ENCODE results near the gene GNB1.

Gene GNB1

GRCh38 chr1:1780598-1781525, 110.0 kb downstream of the GNB1 start:
- DNase-seq: no peak

- DNase-seq: peak; percentile 97 to 98
Measured at GRCh38 chr1:1779691-1780597, 110.9 kb downstream of the GNB1 start.

DNA sequence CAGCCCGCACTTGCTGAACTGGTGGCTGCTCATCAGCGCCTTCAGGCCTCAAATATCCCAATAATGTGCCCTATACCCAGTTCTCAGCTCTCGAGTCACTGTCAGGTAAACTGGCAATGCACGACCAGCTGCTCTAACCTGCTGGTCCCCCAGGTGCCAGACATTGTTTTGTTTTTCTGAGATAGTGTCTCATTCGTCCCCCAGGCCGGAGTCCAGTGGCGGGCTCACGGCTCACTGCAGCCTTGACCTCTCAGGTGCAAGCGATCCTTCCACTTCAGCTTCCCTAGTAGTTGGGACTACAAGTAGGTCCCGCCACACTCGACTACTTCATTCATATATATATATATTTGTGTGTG, 111.6 kb downstream of the GNB1 start:
- peak in 1 of 2 donors; percentile 17 for DNase-seq

GRCh38 chr1:1778663-1779319, 112.1 kb downstream of the GNB1 start:
- DNase-seq: peak; percentile 91 to 95

GRCh38 chr1:1777950-1778662, 112.8 kb downstream of the GNB1 start, which contains the start of gene NADK:
Gene NADK (minus strand): TSS chr1:1778470. CDS start chr1:1765406, 13,064 bp downstream.
- peak; percentile 78 to 89 for DNase-seq

DNA sequence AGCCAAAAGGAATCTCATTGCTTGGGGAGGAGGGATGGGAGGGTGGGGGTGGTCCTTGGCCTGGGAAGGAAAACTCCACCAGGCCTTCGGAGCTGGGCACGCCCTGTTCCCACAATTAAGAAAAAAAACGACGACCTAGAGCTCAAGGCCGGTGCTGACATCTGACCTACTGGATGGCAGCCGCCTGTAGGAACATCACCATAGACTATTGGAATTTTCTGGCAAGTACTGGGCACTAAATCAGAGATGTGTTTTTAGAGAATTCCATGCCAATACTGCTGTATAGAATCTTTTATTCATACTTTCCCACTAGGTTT, 113.3 kb downstream of the GNB1 start:
- DNase-seq: peak in 1 of 2 donors; percentile 19

DNA sequence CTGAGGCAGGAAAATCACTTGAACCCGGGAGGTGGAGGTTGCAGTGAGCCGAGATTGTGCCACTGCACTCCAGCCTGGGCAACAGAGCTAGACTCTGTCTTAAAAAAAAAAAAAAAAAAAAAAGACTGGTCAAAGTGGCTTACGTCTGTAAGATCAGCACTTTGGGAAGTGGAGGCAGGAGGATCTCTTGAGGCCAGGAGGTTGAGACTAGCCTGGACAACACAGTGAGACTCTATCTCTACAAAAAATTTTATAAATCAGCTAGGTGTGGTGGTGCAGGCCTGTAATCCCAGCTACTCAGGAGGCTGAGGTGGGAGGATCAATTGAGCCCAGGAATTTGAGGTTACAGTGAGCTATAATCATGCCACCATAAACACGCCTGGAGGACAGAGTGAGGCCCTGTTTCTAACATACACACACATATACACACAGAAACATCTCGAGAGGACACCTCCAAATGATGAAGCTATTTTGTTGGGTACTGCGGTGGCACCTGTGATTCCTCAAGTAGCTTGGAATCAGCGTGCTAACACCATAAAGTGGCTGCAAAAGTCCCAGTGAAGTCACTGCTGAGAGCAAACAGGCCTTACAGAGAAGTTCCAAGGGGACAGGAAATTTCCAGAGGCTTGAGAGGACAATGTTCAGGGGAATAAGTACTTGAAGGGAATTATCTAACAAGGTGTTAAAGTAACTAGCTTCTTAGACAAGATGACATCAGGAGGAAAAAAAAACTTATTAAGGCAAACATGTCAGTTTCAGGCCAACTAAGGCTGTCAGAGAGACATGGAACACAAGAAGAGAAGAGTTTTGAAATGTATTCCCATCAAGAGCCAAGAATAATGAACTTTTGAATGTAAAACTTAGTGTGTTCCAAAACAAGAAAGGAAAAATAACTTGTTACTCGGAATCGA, 114.0 kb downstream of the GNB1 start:
- DNase-seq: no peak

- peak; percentile 34 to 46 for DNase-seq
Measured at GRCh38 chr1:1775327-1776226, 115.3 kb downstream of the GNB1 start.

DNA sequence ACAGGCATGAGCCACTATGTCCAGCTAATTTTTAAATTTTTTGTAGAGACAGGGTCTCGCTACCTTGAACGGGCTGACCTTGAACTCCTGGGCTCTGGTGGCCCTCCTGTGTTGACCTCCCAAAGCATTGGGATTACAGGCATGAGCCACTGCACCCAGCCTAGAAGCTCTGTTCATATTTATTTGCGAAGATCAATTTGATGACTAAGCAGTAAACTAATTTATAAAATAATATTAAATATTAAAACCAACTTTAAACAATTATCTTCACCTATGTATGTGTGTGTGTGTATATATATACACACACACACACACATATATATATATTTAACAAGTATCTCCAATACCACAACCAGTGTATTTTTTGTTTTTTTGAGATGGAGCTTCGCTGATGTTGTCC, 117.0 kb downstream of the GNB1 start:
- no peak for DNase-seq

- DNase-seq: no peak
Measured at GRCh38 chr1:1771096-1771495, 119.8 kb downstream of the GNB1 start.

GRCh38 chr1:1770102-1770501, 120.8 kb downstream of the GNB1 start:
- no peak for DNase-seq

GRCh38 chr1:1768249-1768992, 122.5 kb downstream of the GNB1 start:
- no peak for DNase-seq

DNA sequence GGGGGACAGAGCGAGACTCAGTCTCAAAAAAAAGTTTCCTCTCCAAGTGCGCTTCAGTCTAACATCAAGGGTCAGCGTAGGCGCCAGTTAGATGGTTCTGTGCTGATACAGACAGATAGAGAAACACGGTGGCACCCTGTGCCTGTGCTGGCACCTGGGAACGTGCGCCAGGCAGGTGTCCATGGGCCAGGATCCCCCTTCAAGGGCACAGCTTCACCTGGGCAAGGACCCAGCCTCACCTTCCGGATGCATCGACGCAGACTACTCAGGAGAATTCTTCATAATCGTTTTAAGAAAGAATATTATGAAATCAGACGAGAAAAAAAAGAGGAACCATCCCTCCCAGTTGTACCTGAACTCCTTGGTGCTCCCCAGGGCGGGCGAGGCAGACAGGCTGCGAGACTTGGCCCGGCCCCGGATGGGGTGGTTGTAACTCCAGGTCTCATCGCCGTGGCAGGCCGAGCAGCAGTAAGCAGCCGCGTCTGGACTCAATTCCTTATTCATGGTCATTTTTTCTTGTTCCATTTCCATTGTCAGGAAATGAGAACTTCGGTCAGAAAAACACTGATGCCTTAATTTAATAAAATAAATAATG, 125.9 kb downstream of the GNB1 start:
- DNase-seq: no peak

DNA sequence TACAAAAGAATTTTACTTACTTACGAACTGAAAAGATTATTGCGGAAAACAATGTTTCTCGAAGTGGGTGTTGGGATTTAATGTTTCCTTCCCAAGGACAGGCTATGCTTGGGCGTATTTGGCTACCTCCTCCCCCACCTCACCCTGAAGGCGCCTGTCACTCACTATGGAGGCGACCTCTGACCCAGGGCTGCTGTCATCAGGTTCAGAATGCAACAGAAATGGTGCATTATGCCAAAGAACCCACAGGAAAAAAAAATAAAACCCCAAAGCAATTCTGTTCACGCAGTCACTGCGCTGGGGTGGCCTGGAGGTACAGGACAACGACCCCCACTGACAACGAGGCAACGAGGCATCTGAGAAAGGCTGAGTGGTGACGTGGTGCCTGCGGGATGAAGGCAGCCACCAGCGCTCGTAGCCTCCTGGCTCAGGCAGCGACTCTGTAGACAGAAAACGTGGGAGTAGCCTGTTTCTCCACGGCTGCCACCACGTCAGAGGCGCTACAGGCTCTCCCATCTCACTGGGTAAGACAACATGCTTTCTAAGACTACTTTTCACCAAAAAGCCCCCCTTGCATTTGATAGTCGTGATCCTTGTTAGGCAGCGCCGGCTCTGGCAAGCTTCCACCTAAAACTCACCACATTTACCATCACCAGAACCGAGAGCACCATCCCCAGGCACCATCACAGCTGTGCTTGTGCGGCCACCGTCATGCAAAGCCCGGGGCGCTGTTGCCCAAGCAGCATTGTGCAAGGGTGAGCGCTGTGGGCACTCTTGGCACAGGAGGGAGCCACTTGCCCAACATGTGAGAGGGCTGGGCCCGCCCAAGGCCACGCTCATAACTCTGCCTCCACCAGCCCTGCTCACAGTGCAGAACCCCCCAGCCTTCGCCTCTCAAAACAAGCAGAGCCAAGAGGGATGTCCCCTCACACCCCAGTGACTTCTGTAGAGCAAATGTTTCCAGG, 126.9 kb downstream of the GNB1 start:
- peak; percentile 94 to 95 for DNase-seq

GRCh38 chr1:1761504-1762376, 129.1 kb downstream of the GNB1 start:
- DNase-seq: no peak

- no peak for DNase-seq
Measured at GRCh38 chr1:1760715-1761114, 130.2 kb downstream of the GNB1 start.

DNA sequence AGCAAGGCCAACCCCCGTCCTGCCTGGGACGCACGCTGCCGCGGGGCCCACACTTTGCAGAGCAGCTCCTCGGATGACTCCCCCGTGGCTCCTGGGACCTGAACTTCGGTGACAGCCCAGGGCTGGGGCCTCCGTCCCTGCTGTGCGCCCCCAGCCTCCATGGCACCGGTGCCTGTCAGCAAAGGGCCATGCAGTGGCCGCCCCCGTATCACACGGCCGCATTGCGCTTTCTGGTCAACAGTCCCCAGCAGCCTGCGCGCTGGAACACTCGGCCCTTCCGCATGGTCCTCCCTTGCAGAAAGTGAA, 130.6 kb downstream of the GNB1 start:
- DNase-seq: no peak

Measured in inflammatory macrophage (primary cell).